Measurements from ENCODE around the gene CAMTA1. TPM values are rescaled to one million over a fixed set of nuclear protein-coding genes. Genes with fewer than 3 reads are reported as not detected.

The CAMTA1 gene
- polyA plus RNA-seq, 1 donor from 2014 or later: 162 TPM

DNA sequence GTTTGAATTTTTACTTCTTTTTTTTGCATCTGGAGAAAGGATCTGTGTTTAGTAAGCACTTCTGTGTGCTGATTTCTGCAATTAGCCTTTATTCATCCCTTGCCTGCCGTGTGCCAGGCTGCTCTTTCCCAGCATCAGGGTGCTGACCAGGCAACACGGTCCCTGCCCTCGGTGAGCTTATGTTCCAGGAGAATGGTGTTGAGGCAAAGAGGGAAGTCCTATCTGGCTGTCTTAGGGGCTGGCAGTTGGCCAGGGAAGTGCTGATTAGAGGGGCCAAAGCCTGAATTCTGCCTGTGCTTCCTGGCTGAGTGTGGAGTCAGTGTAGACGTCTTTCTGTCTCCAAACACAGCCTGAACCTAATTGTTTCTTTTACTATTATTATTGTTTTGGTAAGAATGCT lies 187.1 kb downstream of the CAMTA1 start:
- H3K4me3 ChIP-seq (ENCODE audit: low read length): no peak overlapping the region
- no peaks in the 10 kb centered on the region for H3K9me3 ChIP-seq (ENCODE audit: low read length)
- H3K9me2 ChIP-seq (ENCODE audit: insufficient read depth, low read length): no peaks in the 10 kb centered on the region
- H3K9ac ChIP-seq (ENCODE audit: low read length): no peak overlapping the region
- H3K27me3 ChIP-seq (ENCODE audit: insufficient read depth, low read depth, low read length): no peaks in the 10 kb centered on the region
- H3F3A ChIP-seq (ENCODE audit: insufficient read depth, low read length, poor library complexity, severe bottlenecking): no peaks in the 10 kb centered on the region
- no peak overlapping the region for H3K4me2 ChIP-seq (ENCODE audit: low read length)
- no peak overlapping the region for H2AFZ ChIP-seq (ENCODE audit: low read depth, low read length)
- TF ChIP-seq RAD21 (conservative IDR thresholded peaks at IDR 0.05) (no peak), EP300 (conservative IDR thresholded peaks at IDR 0.05; ENCODE audit: poor library complexity, severe bottlenecking) (no peak), POLR2AphosphoS5 (IDR thresholded peaks at IDR 0.05) (no peak), EZH2 (IDR thresholded peaks at IDR 0.05; ENCODE audit: borderline replicate concordance, insufficient read depth, low read length, poor library complexity, severe bottlenecking) (no peak), MXI1 (conservative IDR thresholded peaks at IDR 0.05; ENCODE audit: poor library complexity, severe bottlenecking) (no peak), TAF1 (IDR thresholded peaks at IDR 0.05; ENCODE audit: low read depth) (no peak), SMC3 (conservative IDR thresholded peaks at IDR 0.05; ENCODE audit: poor library complexity) (no peak)
- TF ChIP-seq, protein P1, sequence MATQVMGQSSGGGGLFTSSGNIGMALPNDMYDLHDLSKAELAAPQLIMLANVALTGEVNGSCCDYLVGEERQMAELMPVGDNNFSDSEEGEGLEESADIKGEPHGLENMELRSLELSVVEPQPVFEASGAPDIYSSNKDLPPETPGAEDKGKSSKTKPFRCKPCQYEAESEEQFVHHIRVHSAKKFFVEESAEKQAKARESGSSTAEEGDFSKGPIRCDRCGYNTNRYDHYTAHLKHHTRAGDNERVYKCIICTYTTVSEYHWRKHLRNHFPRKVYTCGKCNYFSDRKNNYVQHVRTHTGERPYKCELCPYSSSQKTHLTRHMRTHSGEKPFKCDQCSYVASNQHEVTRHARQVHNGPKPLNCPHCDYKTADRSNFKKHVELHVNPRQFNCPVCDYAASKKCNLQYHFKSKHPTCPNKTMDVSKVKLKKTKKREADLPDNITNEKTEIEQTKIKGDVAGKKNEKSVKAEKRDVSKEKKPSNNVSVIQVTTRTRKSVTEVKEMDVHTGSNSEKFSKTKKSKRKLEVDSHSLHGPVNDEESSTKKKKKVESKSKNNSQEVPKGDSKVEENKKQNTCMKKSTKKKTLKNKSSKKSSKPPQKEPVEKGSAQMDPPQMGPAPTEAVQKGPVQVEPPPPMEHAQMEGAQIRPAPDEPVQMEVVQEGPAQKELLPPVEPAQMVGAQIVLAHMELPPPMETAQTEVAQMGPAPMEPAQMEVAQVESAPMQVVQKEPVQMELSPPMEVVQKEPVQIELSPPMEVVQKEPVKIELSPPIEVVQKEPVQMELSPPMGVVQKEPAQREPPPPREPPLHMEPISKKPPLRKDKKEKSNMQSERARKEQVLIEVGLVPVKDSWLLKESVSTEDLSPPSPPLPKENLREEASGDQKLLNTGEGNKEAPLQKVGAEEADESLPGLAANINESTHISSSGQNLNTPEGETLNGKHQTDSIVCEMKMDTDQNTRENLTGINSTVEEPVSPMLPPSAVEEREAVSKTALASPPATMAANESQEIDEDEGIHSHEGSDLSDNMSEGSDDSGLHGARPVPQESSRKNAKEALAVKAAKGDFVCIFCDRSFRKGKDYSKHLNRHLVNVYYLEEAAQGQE (IDR thresholded peaks at IDR 0.05; ENCODE audit: borderline replicate concordance): no peak
- TF ChIP-seq, protein P2, sequence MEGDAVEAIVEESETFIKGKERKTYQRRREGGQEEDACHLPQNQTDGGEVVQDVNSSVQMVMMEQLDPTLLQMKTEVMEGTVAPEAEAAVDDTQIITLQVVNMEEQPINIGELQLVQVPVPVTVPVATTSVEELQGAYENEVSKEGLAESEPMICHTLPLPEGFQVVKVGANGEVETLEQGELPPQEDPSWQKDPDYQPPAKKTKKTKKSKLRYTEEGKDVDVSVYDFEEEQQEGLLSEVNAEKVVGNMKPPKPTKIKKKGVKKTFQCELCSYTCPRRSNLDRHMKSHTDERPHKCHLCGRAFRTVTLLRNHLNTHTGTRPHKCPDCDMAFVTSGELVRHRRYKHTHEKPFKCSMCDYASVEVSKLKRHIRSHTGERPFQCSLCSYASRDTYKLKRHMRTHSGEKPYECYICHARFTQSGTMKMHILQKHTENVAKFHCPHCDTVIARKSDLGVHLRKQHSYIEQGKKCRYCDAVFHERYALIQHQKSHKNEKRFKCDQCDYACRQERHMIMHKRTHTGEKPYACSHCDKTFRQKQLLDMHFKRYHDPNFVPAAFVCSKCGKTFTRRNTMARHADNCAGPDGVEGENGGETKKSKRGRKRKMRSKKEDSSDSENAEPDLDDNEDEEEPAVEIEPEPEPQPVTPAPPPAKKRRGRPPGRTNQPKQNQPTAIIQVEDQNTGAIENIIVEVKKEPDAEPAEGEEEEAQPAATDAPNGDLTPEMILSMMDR (IDR thresholded peaks at IDR 0.05; ENCODE audit: poor library complexity, severe bottlenecking): no peak
- no peaks in the 10 kb centered on the region for H3K36me3 ChIP-seq (ENCODE audit: insufficient read depth, low read length)
- H4K20me1 ChIP-seq (ENCODE audit: insufficient read depth): no peaks in the 10 kb centered on the region
- H3K27ac ChIP-seq (ENCODE audit: low read length): no peak overlapping the region
- no peaks in the 10 kb centered on the region for H3K79me2 ChIP-seq (replicated peaks; ENCODE audit: insufficient read depth, low read length)

DNA sequence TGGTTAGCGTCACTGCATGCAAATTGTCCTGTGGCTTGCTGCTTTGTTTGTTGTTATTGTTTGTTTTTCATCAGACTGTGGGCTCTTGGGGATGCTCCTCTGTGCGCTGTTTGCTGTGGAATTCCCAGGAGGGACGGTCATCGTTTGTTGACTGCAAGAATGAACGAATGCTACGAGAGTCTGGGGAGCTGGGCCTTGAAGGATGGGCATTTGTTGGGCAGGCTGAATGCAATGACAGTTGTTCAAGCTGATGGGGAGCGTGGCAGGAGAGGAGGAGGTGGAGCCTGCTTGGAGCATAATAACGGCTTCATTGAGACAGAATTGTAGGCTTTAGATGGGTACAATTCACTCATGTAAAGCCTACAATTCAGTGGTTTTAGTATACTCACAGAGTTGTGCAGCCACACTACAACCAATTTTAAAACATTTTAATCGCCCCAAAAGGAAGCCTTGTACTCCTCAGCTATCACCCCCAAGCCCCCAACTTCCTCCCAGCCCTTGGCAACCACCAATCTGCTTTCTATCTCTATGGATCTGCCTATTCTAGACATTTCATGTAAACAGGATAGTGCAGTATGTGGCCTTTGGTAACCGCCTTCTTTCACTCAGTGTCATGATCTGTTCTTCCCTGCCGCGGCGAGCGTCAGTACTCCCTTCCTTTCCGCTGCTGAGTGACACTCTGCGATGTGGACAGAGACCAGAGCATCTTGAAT lies 190.2 kb downstream of the CAMTA1 start:
- H3K9me3 ChIP-seq (ENCODE audit: low read length): no peaks in the 10 kb centered on the region

More for the DNA sequence above, 190.2 kb downstream of the CAMTA1 start:
- H2AFZ ChIP-seq (ENCODE audit: low read depth, low read length): no peak overlapping the region
- no peaks in the 10 kb centered on the region for H4K20me1 ChIP-seq (ENCODE audit: insufficient read depth)
- no peaks in the 10 kb centered on the region for H3F3A ChIP-seq (ENCODE audit: insufficient read depth, low read length, poor library complexity, severe bottlenecking)
- H3K27ac ChIP-seq (ENCODE audit: low read length): no peak overlapping the region
- no peaks in the 10 kb centered on the region for H3K27me3 ChIP-seq (ENCODE audit: insufficient read depth, low read depth, low read length)
- H3K9ac ChIP-seq (ENCODE audit: low read length): no peak overlapping the region
- no peak overlapping the region for H3K4me3 ChIP-seq (ENCODE audit: low read length)
- H3K4me2 ChIP-seq (ENCODE audit: low read length): no peak overlapping the region
- no peaks in the 10 kb centered on the region for H3K36me3 ChIP-seq (ENCODE audit: insufficient read depth, low read length)
- H3K9me2 ChIP-seq (ENCODE audit: insufficient read depth, low read length): no peaks in the 10 kb centered on the region
- no peaks in the 10 kb centered on the region for H3K79me2 ChIP-seq (replicated peaks; ENCODE audit: insufficient read depth, low read length)
- TF ChIP-seq POLR2AphosphoS5 (IDR thresholded peaks at IDR 0.05) (no peak), TAF1 (IDR thresholded peaks at IDR 0.05; ENCODE audit: low read depth) (no peak)

Measured in neural cell (in vitro differentiated cells).